ENCODE data around the gene FAT1. TPM values are rescaled to one million over a fixed set of nuclear protein-coding genes. Genes with fewer than 3 reads are reported as not detected.

Gene FAT1
- total and polyA plus RNA-seq, 2 donors (not counting 3 experiments of a cell fraction or from before 2014, with no cell fraction given), result 9.2 to 9.8 TPM

DNA sequence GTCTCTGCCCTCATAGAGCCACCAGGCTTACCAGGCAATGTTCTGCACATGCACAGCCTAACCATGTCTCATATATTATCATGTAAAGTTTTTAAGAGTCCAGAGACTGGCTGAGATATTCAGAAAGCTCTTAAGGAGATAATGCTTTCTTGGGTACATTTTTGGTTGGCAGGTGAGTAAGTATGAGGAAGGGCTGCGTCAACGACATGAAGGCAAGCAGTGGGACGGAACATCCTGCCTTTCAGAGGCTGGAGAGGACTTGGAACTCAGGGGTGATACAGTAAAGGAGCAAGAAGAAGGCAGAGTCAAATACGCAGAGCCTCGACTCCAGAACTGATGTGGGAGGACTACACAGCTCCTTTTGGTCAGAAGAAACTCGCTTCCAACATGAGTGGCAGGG is 93.5 kb downstream of the FAT1 start:
- no peak for DNase-seq (ENCODE audit: low read depth, low spot score)
- FAIRE-seq, result no peak

More for the DNA sequence above, 93.5 kb downstream of the FAT1 start:
- Histone ChIP-seq H3K79me2 (ENCODE audit: control insufficient read depth, insufficient read depth, low read length) (no peaks in the 10 kb centered on the region), H3K27me3 (ENCODE audit: control insufficient read depth in 2 of 2, insufficient read depth in 2 of 2, low read length in 2 of 2) (no peaks in the 10 kb centered on the region), H4K20me1 (replicated peaks; ENCODE audit: control insufficient read depth, extremely low read depth, insufficient read depth, low read length) (no peaks in the 10 kb centered on the region), H3K4me3 (replicated peaks in 1 of 3; ENCODE audit: insufficient read depth in 1 of 3, low read depth in 1 of 3, low read length in 3 of 3) (no peak overlapping the region), H3K4me2 (ENCODE audit: insufficient read depth, low read length) (no peak overlapping the region), H2AFZ (ENCODE audit: low read depth, low read length) (no peak overlapping the region), H3K27ac (ENCODE audit: insufficient read depth, low read depth, low read length) (no peak overlapping the region), H3K4me1 (ENCODE audit: control insufficient read depth, extremely low read depth, insufficient read depth, low read length) (no peaks in the 10 kb centered on the region), H3K9me1 (replicated peaks; ENCODE audit: control insufficient read depth, extremely low read depth, insufficient read depth, low read length) (no peaks in the 10 kb centered on the region), H3K9me3 (replicated peaks; ENCODE audit: control insufficient read depth, insufficient read depth, low read length) (peaks cover 3% of the 10 kb centered on the region), H3K36me3 (ENCODE audit: control insufficient read depth in 2 of 2, extremely low read depth in 1 of 2, insufficient read depth in 2 of 2, low read length in 2 of 2) (no peaks in the 10 kb centered on the region), H3K9ac (replicated peaks; ENCODE audit: extremely low read depth, insufficient read depth, low read length) (no peak overlapping the region)
- intact Hi-C loops (cut with micrococcal nuclease) (no loop called here), dilution Hi-C loops (cut with MboI; ENCODE audit: extremely low pct_ligation_motif_present, low sequenced_read_pairs) (no loop called here)
- POLR2A ChIA-PET, result no interaction called here
- no TSS peak for BruUV-seq (replicated peaks)
- CTCF ChIA-PET, result no interaction called here
- no peak for TF ChIP-seq MAX (IDR thresholded peaks at IDR 0.05; ENCODE audit: insufficient read depth, insufficient read length)
- TF ChIP-seq JUN (IDR thresholded peaks at IDR 0.05; ENCODE audit: borderline replicate concordance, insufficient read depth, insufficient read length, low read depth), result no peak
- TF ChIP-seq FOS (IDR thresholded peaks at IDR 0.05; ENCODE audit: borderline replicate concordance, insufficient read depth, low read length), result no peak
- no peak for TF ChIP-seq GATA2 (IDR thresholded peaks at IDR 0.05; ENCODE audit: insufficient read depth, insufficient read length, low read depth, low read length)
- no peak for TF ChIP-seq POLR2AphosphoS5 (IDR thresholded peaks at IDR 0.05; ENCODE audit: insufficient read depth, low read depth, low read length)
- no peak for TF ChIP-seq EZH2 (IDR thresholded peaks at IDR 0.05; ENCODE audit: borderline replicate concordance, low read depth, low read length, severe bottlenecking)
- no peak for TF ChIP-seq CTCF (IDR thresholded peaks at IDR 0.05; ENCODE audit: extremely low read depth in 1 of 2, insufficient read depth in 1 of 2, low read depth in 1 of 2, low read length in 2 of 2)
- no peak for TF ChIP-seq POLR2A (IDR thresholded peaks at IDR 0.05; ENCODE audit: low read depth, low read length)
- no peak for TF ChIP-seq MYC (IDR thresholded peaks at IDR 0.05; ENCODE audit: low read depth, low read length)
